Measurements from ENCODE around the gene TMC1.

DNA sequence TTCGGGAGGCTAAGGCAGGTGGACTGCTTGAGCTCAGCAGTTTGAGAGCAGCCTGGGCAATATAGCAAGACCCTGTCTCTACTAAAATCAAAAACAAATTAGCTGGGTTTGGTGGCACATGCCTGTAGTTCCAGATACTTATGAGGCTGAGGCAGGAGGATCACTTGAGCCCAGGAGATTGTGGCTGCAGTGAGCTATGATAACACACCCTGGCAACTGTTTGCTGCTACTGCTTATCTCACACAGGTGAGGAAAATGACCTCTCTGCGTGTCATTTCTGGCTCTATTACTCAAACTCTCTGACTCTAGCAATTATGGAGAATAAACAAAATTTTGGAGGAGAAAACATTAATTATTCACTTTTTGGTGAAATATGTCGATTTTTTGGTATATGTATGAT lies 45.3 kb upstream of the TMC1 start:
- TF ChIP-seq, protein P1, sequence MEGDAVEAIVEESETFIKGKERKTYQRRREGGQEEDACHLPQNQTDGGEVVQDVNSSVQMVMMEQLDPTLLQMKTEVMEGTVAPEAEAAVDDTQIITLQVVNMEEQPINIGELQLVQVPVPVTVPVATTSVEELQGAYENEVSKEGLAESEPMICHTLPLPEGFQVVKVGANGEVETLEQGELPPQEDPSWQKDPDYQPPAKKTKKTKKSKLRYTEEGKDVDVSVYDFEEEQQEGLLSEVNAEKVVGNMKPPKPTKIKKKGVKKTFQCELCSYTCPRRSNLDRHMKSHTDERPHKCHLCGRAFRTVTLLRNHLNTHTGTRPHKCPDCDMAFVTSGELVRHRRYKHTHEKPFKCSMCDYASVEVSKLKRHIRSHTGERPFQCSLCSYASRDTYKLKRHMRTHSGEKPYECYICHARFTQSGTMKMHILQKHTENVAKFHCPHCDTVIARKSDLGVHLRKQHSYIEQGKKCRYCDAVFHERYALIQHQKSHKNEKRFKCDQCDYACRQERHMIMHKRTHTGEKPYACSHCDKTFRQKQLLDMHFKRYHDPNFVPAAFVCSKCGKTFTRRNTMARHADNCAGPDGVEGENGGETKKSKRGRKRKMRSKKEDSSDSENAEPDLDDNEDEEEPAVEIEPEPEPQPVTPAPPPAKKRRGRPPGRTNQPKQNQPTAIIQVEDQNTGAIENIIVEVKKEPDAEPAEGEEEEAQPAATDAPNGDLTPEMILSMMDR (conservative IDR thresholded peaks at IDR 0.05; ENCODE audit: low read length), result no peak
- no peak for TF ChIP-seq EZH2phosphoT487 (IDR thresholded peaks at IDR 0.05; ENCODE audit: borderline replicate concordance)
